SK-N-DZ (cell line): ENCODE data around the gene FSTL4.

ENCODE experiments used
- DNase-seq: peaks from one replicate; pipeline ENCODE4 v3.0.0-alpha.2; 2015; ENCODE audit warnings: low spot score

Gene FSTL4

GRCh38 chr5:133325864-133326263 lies 286.5 kb downstream of the FSTL4 start:
- DNase-seq: no peak

GRCh38 chr5:133324926-133325325 lies 287.4 kb downstream of the FSTL4 start:
- DNase-seq: no peak

- no peak for DNase-seq
These were observed 288.6 kb downstream of the FSTL4 start for GRCh38 chr5:133323494-133324457.

DNA sequence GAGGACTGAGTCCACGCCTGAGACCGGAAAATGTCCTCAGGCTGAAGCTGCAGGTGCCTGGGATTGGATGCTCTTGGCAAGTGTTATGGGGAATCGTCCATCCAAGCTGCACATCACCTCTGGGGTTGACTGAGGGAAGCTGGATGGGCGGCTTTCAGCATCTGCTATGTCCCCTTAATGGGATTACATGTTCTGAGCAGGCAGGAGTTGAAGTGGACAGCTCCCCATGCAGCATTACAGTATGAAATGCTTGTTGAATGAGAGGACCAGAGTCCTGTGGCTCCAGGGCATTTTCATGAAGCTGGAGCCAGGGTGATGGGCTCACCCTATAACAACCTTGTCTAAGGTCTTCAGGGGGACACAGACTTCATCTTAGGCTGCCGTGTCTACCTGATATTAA lies 289.6 kb downstream of the FSTL4 start:
- DNase-seq: no peak

DNA sequence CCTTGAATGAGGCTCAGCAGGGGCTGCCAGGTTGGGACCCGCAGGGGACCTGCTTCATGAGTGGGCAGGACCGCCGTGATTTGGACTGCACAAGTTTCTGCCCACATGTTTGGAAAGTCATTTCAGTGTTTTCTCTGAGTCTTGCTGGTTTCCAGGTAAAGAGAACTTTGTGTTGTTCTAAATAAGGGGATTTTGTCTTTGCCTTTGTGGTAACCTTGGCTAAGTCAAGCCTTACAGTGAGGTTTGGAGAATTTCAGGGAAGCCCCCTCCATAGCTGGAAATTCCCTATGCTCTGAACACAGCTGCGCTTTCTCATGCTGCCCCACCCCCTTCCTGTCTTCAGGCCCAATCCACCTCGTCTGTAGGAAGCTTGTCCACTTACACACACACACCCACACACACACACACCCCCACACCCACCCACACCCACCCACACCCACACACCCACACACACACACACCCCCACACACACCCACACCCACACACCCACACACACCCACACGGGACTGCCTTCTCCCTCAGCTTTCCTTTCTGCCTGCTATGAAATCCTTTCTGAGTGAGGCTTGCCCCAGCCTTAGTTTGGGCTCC lies 290.4 kb downstream of the FSTL4 start:
- DNase-seq: no peak

GRCh38 chr5:133321286-133321832 lies 291.0 kb downstream of the FSTL4 start:
- DNase-seq: no peak

- no peak for DNase-seq
These were observed 292.3 kb downstream of the FSTL4 start for GRCh38 chr5:133319905-133320520.

DNA sequence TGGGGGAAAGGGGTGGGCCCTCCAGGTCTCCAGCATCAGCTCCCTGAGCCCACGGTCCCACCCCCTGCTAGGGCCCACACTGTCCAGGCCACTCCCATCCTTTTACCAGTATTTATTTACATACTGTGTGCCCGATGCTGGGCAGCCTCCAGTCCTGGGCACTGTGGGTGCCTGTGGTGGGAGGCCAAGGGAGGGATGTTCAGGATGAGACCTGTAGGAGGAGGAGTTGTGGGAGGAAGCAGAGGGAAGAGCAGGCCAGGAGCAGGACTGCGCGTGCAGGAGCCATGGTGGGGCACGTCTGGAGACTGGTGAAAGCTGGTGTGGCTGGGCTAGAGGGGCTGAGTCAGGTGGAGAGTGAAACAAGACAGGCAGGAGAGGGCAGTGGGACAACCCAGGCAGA lies 293.1 kb downstream of the FSTL4 start:
- DNase-seq: no peak

GRCh38 chr5:133317558-133317957 lies 294.8 kb downstream of the FSTL4 start:
- no peak for DNase-seq

GRCh38 chr5:133316346-133317343 lies 295.7 kb downstream of the FSTL4 start:
- DNase-seq: no peak

- no peak for DNase-seq
These were observed 298.3 kb downstream of the FSTL4 start for GRCh38 chr5:133314086-133314485.

DNA sequence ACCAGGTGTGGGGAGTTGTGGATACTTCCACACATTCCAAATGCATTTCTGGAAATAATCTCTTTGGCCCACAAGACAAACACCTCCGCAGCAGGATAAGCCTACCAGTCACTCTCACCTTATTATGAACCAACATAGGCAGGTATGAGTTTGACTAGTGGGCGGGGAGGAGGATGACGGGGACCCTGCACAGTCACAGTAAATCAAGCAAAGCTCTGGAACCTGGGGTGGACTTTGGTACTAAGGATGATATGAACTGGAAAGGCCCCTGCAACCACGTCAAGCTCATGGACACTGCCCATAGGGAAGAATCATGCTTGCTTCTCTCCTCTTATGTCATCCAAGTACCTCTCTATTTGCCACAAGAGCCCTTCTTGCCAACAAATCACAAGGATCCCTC lies 301.2 kb downstream of the FSTL4 start:
- no peak for DNase-seq

DNA sequence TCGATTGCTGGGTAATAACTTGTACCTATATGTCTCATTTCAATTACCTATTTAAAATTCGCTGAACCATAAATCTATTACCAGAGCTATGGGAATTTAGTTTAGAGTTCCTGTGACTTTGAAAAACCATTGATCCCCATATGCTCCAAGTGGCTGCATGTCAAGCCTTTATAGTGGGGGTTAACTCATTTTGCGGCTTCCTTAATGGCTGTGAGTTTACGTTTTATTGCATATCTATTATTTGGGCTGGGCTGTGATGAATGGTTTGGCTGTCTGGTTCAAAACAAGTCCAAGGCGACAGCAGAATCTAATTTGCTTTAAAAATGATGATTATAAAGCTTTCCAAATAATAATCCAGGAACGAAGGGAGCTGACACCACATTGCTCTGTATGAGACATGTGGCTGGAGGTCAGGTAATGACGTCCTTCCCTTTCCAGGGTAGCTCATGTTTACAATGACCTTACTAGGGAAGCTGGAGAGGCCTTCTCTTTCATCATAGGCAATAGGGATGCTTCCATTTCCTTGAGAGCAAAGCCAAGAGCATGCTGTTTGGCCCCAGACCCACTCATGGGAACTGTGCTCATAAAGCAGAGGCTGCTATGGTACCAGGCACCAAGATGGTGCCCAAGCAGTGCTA lies 302.2 kb downstream of the FSTL4 start:
- no peak for DNase-seq

- no peak for DNase-seq
These were observed 303.1 kb downstream of the FSTL4 start for GRCh38 chr5:133309166-133309795.

DNA sequence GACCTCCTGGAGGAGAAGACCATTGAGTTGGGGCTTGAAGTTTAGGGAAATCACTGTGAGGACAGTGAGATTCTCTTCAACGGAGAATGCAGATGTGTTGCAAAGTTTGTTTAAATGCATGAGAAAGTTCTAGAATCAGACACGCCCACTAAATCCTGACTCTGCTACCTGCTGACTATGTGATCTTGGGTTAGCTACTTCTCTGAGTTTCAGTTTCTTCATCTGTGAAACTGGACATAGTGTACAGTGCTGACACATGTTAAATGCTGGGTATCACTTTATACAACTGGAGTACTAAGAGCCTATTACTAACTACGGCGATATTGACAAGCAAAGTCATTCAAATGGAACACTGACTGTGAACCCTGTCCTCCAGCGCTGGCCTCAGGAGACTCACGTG lies 305.1 kb downstream of the FSTL4 start:
- DNase-seq: no peak

DNA sequence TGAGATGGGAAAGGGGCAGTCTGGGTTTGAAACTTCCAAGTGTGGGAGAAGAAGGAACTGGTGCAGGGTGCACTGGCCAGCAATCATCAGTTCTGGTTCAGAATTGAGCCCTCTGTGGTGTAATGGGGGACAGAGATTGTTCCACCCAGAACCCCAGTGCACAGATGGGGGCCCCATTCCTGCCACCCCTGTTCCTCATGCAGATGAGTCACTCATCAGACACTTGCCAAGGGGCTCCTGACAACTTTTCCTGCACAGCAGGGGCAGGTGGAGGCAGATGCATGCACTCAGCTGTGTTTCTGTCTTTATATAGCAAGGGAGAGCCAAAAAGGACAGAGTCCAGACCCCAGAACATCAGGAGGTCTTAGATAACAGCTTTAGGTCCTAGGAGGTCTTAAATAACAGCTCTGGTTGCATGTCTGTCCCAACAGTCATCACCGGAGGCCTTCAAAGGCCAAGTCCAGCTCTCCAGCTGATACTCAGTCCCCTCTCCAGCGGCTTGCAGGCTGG lies 307.6 kb downstream of the FSTL4 start:
- no peak for DNase-seq

DNA sequence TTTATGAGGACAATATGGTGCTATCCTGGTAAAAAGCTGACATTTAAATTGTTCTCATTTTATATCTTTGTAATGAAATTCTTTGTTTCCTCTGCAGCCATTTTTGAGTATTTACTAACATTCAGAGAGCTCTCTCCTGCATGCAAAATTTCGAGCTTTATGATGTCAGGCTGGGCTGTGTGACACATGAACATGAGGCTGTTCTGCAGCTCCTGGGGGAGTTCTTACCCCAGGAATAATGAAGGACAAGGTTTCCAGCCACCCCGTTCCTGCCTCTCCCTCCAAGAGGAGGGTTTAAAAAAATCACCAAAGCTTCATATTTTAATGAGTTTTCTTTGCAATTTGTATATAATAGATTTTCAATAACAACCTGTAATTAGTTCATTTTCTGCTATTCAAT lies 308.2 kb downstream of the FSTL4 start:
- DNase-seq: no peak

DNA sequence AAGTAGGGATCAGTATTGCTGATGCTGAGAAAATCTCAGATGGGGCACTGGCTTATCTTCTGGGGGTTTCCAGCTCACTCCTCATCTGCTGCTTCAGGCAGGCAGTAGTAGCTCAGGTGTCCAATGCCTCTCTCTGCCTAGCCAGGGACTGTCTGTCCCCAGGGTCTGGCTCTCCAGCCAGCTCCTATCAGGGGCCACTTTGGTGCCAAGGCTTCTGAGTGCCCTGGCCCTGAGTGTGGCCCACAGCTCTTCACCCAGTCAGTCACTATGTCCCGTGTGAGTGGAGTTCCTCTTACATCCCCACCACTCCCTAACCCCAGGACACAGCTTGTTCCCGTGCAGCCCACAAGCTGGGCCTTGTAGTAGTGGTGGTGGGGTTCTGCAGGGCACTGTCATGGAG lies 309.0 kb downstream of the FSTL4 start:
- DNase-seq: no peak

GRCh38 chr5:133299728-133300127 lies 312.6 kb downstream of the FSTL4 start:
- DNase-seq: no peak

DNA sequence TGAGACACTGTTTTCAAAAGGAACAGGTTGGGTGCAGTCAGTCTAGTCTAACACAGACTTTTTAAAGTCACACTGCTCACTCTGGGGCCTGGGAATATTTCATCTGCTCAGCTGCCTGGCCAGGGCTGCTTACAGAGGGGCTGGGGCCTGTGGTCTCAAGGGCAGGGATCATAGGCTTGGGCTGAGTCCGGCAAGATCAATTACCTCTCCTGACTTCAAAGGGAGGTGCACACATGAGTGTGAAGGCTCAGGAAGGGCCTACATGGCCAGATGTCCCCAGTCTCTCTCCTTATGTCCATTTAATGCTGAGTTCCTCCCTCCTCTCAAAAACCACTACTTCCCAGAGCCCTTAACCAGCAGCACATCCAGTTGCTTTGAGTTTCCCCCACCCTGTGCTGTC lies 313.3 kb downstream of the FSTL4 start:
- DNase-seq: no peak
